Kidney (tissue), 14 donors: ENCODE measurements around the gene PTPRH. TPM values are rescaled to one million over a fixed set of nuclear protein-coding genes. Genes with fewer than 3 reads are reported as not detected.

Experiments
- DNase-seq, 5 donors: peaks; one replicate each; pipeline ENCODE4 v3.0.0-alpha.2; 2013 to 2020
- FAIRE-seq: peaks from 2 replicates; lab custom pipeline; 2012; peaks lifted over from hg19 to GRCh38; lab: Jason Lieb, UNC
- H3K27ac ChIP-seq, 2 donors: one replicate each; pipeline ENCODE4 v1.7.0; 2013; ENCODE audit warnings: low read depth in 2 of 2, low read length in 2 of 2, inconsistent platforms in 1 of 2
- H3K27me3 ChIP-seq: one replicate; pipeline ENCODE4 v1.7.1; 2013; ENCODE audit warnings: low read length, inconsistent platforms; ENCODE audit not compliant: control insufficient read depth, insufficient read depth
- H3K36me3 ChIP-seq, 3 donors: one replicate each; pipeline versions ENCODE4 v1.7.0 to v1.7.1; 2013; ENCODE audit warnings: low read length in 3 of 3, control low read depth in 1 of 3, inconsistent platforms in 1 of 3; ENCODE audit not compliant: insufficient read depth in 3 of 3, control insufficient read depth in 2 of 3
- H3K4me1 ChIP-seq, 3 donors: one replicate each; pipeline versions ENCODE4 v1.7.0 to v1.7.1; 2013; ENCODE audit warnings: low read length in 3 of 3, inconsistent platforms in 1 of 3, low read depth in 1 of 3; ENCODE audit not compliant: control insufficient read depth in 2 of 3, insufficient read depth in 2 of 3
- H3K4me3 ChIP-seq, 3 donors: one replicate each; pipeline versions ENCODE4 v1.7.0 to v1.8.1; 2013; ENCODE audit warnings: low read length in 3 of 3, control low read depth in 1 of 3, inconsistent platforms in 1 of 3
- H3K9ac ChIP-seq, 3 donors: one replicate each; pipeline versions ENCODE4 v1.7.0 to v1.7.1; 2013; ENCODE audit warnings: low read length in 3 of 3, control low read depth in 1 of 3, inconsistent platforms in 1 of 3
- H3K9me3 ChIP-seq, 3 donors: one replicate each; pipeline versions ENCODE4 v1.7.0 to v1.7.1; 2013; ENCODE audit warnings: low read length in 3 of 3, control low read depth in 1 of 3, inconsistent platforms in 1 of 3; ENCODE audit not compliant: control insufficient read depth in 2 of 3, insufficient read depth in 1 of 3
- intact Hi-C: fragments of 100-400 bp; cut with DNase I; formaldehyde crosslinking; loops from one replicate; pipeline ENCODE4 v1.11.1; 2022
- polyA plus RNA-seq: library from polyadenylated mRNA; stranded (reverse); fragments of 350-450 nt; fragmentation: Illumina TruSeq; extraction: RNeasy Lipid Tissue Mini Kit (QIAGEN cat#74804); gene quantifications from one replicate; pipeline ENCODE4 v1.2.3, GENCODE V29; 2014; ENCODE audit warnings: low read depth, low replicate concordance; ENCODE audit not compliant: insufficient read depth
- total RNA-seq: library from RNA; stranded (reverse); fragmentation: NEBNext Ultra II Directional; extraction: Animal tissue kit (Norgen Biotek cat#: 25700); gene quantifications from one replicate; pipeline ENCODE4 v1.2.1, GENCODE V29; 2021
- TF ChIP-seq, protein P1 (sequence below): IDR thresholded peaks from 3 replicates; pipeline ENCODE4 v1.5.1; 2012; ENCODE audit warnings: mild to moderate bottlenecking, moderate library complexity, borderline replicate concordance; ENCODE audit not compliant: insufficient read depth; ENCODE audit errors: extremely low read depth
- donor health status: control.
- donor health status: control.
- donor health status: control.
- donor health status: control.
- donor health status: control.
- donor health status: DM: yes; HTN: yes; CAD: no.
- donor health status: Normal renal cell carcinoma (clear cell type).

PTPRH gene
- total and polyA plus RNA-seq, 2 donors from 2014 or later, result 2.8 TPM; not detected in 1

DNA sequence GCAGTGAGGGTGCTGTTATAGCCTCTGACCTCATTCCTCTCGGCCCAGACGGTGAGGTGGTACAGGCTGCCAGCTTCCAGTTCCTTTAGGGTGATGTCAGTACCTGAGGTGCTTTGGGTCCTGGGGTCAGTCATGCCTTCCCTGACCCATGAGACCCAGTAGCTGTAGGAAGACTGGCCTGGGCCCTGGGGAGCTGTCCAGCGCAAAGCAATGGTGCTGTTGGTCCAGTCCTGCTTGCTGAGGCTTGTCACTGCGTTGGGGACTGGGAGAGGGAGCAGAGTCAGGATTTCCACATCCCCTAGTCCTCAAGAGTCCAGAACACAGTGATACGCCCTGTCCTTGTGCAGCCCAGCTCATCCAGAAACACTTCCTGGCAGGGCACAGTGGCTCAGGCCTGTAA is 10.7 kb downstream of the PTPRH start:
- intact Hi-C loops, result no loop called here
- Histone ChIP-seq H3K36me3 (no peaks in the 10 kb centered on the region), H3K9me3 (no peaks in the 10 kb centered on the region), H3K27ac (no peak overlapping the region), H3K4me1 (no peaks in the 10 kb centered on the region), H3K4me3 (no peak overlapping the region), H3K27me3 (no peaks in the 10 kb centered on the region), H3K9ac (no peak overlapping the region)
- FAIRE-seq, result no peak
- no peak for DNase-seq
- TF ChIP-seq, protein P1, sequence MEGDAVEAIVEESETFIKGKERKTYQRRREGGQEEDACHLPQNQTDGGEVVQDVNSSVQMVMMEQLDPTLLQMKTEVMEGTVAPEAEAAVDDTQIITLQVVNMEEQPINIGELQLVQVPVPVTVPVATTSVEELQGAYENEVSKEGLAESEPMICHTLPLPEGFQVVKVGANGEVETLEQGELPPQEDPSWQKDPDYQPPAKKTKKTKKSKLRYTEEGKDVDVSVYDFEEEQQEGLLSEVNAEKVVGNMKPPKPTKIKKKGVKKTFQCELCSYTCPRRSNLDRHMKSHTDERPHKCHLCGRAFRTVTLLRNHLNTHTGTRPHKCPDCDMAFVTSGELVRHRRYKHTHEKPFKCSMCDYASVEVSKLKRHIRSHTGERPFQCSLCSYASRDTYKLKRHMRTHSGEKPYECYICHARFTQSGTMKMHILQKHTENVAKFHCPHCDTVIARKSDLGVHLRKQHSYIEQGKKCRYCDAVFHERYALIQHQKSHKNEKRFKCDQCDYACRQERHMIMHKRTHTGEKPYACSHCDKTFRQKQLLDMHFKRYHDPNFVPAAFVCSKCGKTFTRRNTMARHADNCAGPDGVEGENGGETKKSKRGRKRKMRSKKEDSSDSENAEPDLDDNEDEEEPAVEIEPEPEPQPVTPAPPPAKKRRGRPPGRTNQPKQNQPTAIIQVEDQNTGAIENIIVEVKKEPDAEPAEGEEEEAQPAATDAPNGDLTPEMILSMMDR, result no peak

DNA sequence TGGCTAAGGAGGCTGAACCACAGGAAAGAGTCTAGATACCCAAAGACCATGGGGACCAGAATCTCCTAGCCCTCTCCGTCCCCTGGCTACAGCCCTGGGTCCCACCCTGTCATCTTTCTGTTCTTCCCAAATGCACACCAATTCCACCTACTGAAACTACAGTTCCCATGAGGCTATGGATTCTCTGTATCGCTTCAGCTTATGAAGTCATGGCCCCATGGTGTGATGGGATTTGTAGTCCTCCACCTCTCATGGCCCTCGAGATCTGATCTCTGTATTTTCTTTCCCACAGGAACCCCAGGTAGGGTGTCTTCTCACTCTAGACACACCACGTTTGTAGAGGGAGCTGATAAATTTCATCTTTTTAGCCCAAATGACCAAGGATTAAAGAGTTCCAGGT is 11.8 kb downstream of the PTPRH start:
- Histone ChIP-seq H3K36me3 (no peaks in the 10 kb centered on the region), H3K4me3 (no peak overlapping the region), H3K4me1 (no peaks in the 10 kb centered on the region), H3K9me3 (no peaks in the 10 kb centered on the region), H3K27ac (no peak overlapping the region), H3K9ac (no peak overlapping the region), H3K27me3 (no peaks in the 10 kb centered on the region)
- TF ChIP-seq, protein P1, result no peak
- FAIRE-seq (no peak), DNase-seq (no peak)
- intact Hi-C loops, result no loop called here

DNA sequence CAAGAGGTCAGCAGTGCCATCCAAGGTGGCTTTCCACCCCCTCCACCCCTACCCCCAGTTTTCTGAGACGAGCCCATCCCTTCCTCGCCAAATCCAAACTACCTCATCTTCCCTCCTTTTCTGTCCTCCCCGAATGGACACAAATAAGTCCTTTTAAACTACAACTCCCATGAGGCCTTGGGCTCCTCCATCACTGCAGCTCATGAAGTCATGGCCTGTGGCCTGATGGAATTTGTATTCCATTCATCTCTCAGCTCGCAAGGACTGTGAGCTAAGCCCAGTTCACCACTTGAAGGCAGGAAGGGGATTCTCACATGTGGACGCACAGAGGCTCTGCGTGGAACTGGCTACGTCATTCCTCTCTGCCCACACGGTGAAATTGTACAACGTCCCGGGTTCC is 12.5 kb downstream of the PTPRH start:
- Histone ChIP-seq H3K27me3 (no peaks in the 10 kb centered on the region), H3K4me1 (no peaks in the 10 kb centered on the region), H3K9ac (no peak overlapping the region), H3K27ac (no peak overlapping the region), H3K9me3 (no peaks in the 10 kb centered on the region), H3K36me3 (no peaks in the 10 kb centered on the region), H3K4me3 (no peak overlapping the region)
- FAIRE-seq (no peak), DNase-seq (no peak)
- intact Hi-C loops, result no loop called here
- TF ChIP-seq, protein P1, result no peak

DNA sequence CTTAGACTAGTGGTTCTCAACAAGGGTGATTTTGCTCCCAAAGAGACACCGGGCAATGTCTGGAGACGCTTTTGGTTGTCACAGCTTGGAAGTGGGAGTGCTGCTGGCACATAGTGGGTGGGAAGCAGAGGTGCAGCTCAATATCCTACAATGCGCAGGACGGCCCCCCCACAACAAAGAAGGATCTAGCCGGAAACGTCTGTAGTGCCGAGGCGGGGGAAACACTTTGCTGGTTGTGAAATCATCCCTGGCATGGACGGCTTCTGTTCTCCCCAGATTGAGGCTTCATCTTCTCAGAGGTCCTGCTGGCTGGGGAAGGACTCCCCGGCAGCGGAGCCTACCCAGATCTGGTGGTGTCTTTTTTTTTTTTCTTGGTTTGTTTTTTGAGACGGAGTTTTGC is 15.8 kb downstream of the PTPRH start:
- no peak for DNase-seq
- H3K9me3 ChIP-seq, result no peaks in the 10 kb centered on the region
- intact Hi-C loops, result no loop called here
- H3K9ac ChIP-seq, result no peak overlapping the region
- no peak overlapping the region for H3K4me3 ChIP-seq
- H3K36me3 ChIP-seq, result no peaks in the 10 kb centered on the region
- TF ChIP-seq, protein P1, result no peak
- no peaks in the 10 kb centered on the region for H3K4me1 ChIP-seq
- H3K27me3 ChIP-seq, result no peaks in the 10 kb centered on the region
- H3K27ac ChIP-seq, result no peak overlapping the region
- no peak for FAIRE-seq
